SK-N-SH treated with all-trans-retinoic acid at 6 μM for 48 hours (cell line): ENCODE measurements around the gene EBP.

ENCODE experiments used
- ATAC-seq: fragments of 200-7000 bp; cut with Tn5 transposase; 3 replicates; pipeline ENCODE4 v1.9.1; 2020; ENCODE audit warnings: mild to moderate bottlenecking, moderate library complexity
- ARNTL ChIP-seq: fragments of 450-650 bp; formaldehyde crosslinking; IDR thresholded peaks from 2 replicates; pipeline ENCODE4 v1.5.0; 2020; ENCODE audit warnings: low read depth, mild to moderate bottlenecking, moderate library complexity, borderline replicate concordance
- BACH2 ChIP-seq: fragments of 250-450 bp; sonication (Bioruptor Pico); IDR thresholded peaks from 2 replicates; pipeline ENCODE4 v1.9.0; 2021; ENCODE audit warnings: mild to moderate bottlenecking, borderline replicate concordance
- CSDC2 ChIP-seq: fragments of 250-450 bp; sonication (Bioruptor Pico); IDR thresholded peaks from 2 replicates; pipeline ENCODE4 v1.5.0; 2020; ENCODE audit warnings: mild to moderate bottlenecking, moderate library complexity
- GLIS3 ChIP-seq: fragments of 250-450 bp; sonication (Bioruptor Pico); IDR thresholded peaks from 2 replicates; pipeline ENCODE4 v1.5.0; 2020; ENCODE audit warnings: mild to moderate bottlenecking, moderate library complexity
- ISL1 ChIP-seq: fragments of 250-450 bp; sonication (Bioruptor Pico); IDR thresholded peaks from 2 replicates; pipeline ENCODE4 v2.1.2; 2022; ENCODE audit warnings: mild to moderate bottlenecking, moderate library complexity
- OSR1 ChIP-seq: fragments of 250-450 bp; sonication (Bioruptor Pico); IDR thresholded peaks from 2 replicates; pipeline ENCODE4 v1.8.0; 2022; ENCODE audit warnings: moderate library complexity, mild to moderate bottlenecking, inconsistent platforms
- PPARA ChIP-seq: fragments of 250-450 bp; sonication (Bioruptor Pico); IDR thresholded peaks from 2 replicates; pipeline ENCODE4 v1.5.0; 2020; ENCODE audit warnings: mild to moderate bottlenecking, borderline replicate concordance
- RARB ChIP-seq: fragments of 250-450 bp; sonication (Bioruptor Pico); IDR thresholded peaks from 2 replicates; pipeline ENCODE4 v1.8.0; 2021; ENCODE audit warnings: mild to moderate bottlenecking, moderate library complexity
- SNAI2 ChIP-seq: fragments of 250-450 bp; sonication (Bioruptor Pico); IDR thresholded peaks from 2 replicates; pipeline ENCODE4 v1.5.0; 2020; ENCODE audit warnings: mild to moderate bottlenecking, moderate library complexity
- TCF4 ChIP-seq: fragments of 250-450 bp; sonication (Bioruptor Pico); IDR thresholded peaks from 2 replicates; pipeline ENCODE4 v1.8.0; 2021; ENCODE audit warnings: mild to moderate bottlenecking, moderate library complexity, borderline replicate concordance
- TOX ChIP-seq: fragments of 250-450 bp; sonication (Bioruptor Pico); IDR thresholded peaks from 2 replicates; pipeline ENCODE4 v1.8.0; 2021; ENCODE audit warnings: mild to moderate bottlenecking, moderate library complexity, borderline replicate concordance
- ZC3H10 ChIP-seq: fragments of 250-450 bp; sonication (Bioruptor Pico); IDR thresholded peaks from 2 replicates; pipeline ENCODE4 v1.5.1; 2021; ENCODE audit warnings: mild to moderate bottlenecking, moderate library complexity
- ZFP3 ChIP-seq: fragments of 250-450 bp; sonication (Bioruptor Pico); IDR thresholded peaks from 2 replicates; pipeline ENCODE4 v1.5.0; 2020; ENCODE audit warnings: mild to moderate bottlenecking, moderate library complexity
- ZNF565 ChIP-seq: fragments of 450-650 bp; formaldehyde crosslinking; conservative IDR thresholded peaks from 2 replicates; pipeline ENCODE4 v1.5.0; 2020; ENCODE audit warnings: low read depth, mild to moderate bottlenecking, moderate library complexity
- ZNF8 ChIP-seq: fragments of 450-650 bp; formaldehyde crosslinking; IDR thresholded peaks from 2 replicates; pipeline ENCODE4 v1.5.0; 2020; ENCODE audit warnings: mild to moderate bottlenecking, moderate library complexity
- TF ChIP-seq, protein P1 (sequence below): fragments of 250-450 bp; sonication (Bioruptor Pico); IDR thresholded peaks from 2 replicates; pipeline ENCODE4 v1.8.0; 2021; ENCODE audit warnings: low read depth, mild to moderate bottlenecking, moderate library complexity, borderline replicate concordance
- TF ChIP-seq, protein P2 (sequence below): fragments of 250-450 bp; sonication (Bioruptor Pico); IDR thresholded peaks from 2 replicates; pipeline ENCODE4 v1.5.0; 2020; ENCODE audit warnings: mild to moderate bottlenecking, moderate library complexity
- TF ChIP-seq, protein P3 (sequence below): fragments of 250-450 bp; sonication (Bioruptor Pico); IDR thresholded peaks from 2 replicates; pipeline ENCODE4 v1.8.0; 2020; ENCODE audit warnings: mild to moderate bottlenecking, moderate library complexity, borderline replicate concordance
- TF ChIP-seq, protein P4 (sequence below): fragments of 250-450 bp; sonication (Bioruptor Pico); IDR thresholded peaks from 2 replicates; pipeline ENCODE4 v1.5.1; 2020; ENCODE audit warnings: low read depth, mild to moderate bottlenecking, moderate library complexity

Gene EBP

DNA sequence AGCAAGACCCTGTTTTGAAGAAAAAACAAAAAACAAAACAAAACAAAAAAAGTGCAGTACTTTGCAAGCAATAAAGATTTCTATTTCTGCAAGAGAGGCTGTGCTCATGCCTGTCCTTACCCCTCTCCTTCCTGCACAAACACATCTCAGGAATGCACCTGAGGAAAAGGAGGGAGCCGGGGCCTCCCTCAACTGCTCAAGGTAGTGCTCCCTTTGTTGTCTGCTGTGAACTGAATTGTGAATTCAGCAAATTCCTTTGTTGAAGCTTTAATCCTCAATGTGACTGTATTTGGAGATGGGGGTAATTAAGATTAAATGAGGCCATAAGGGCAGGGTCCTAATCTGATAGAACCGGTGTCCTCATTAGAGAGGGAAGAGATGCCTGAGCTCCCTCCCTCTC is 31.7 kb upstream of the EBP start:
- ATAC-seq = no peak
- TF ChIP-seq ZFP3 (CRISPR knock-in tag) = no peak
- TF ChIP-seq ZC3H10 (CRISPR knock-in tag) = no peak
- no peak for TF ChIP-seq GLIS3 (CRISPR knock-in tag)
- no peak for TF ChIP-seq OSR1
- TF ChIP-seq ARNTL (CRISPR knock-in tag) = no peak
- no peak for TF ChIP-seq ZNF565 (CRISPR knock-in tag)
- no peak for TF ChIP-seq CSDC2
- no peak for TF ChIP-seq ISL1 (CRISPR knock-in tag)
- TF ChIP-seq, protein P1, sequence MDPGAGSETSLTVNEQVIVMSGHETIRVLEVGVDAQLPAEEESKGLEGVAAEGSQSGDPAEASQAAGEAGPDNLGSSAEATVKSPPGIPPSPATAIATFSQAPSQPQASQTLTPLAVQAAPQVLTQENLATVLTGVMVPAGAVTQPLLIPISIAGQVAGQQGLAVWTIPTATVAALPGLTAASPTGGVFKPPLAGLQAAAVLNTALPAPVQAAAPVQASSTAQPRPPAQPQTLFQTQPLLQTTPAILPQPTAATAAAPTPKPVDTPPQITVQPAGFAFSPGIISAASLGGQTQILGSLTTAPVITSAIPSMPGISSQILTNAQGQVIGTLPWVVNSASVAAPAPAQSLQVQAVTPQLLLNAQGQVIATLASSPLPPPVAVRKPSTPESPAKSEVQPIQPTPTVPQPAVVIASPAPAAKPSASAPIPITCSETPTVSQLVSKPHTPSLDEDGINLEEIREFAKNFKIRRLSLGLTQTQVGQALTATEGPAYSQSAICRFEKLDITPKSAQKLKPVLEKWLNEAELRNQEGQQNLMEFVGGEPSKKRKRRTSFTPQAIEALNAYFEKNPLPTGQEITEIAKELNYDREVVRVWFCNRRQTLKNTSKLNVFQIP (CRISPR knock-in tag) = no peak
- no peak for TF ChIP-seq ZNF8 (CRISPR knock-in tag)
- TF ChIP-seq, protein P2, sequence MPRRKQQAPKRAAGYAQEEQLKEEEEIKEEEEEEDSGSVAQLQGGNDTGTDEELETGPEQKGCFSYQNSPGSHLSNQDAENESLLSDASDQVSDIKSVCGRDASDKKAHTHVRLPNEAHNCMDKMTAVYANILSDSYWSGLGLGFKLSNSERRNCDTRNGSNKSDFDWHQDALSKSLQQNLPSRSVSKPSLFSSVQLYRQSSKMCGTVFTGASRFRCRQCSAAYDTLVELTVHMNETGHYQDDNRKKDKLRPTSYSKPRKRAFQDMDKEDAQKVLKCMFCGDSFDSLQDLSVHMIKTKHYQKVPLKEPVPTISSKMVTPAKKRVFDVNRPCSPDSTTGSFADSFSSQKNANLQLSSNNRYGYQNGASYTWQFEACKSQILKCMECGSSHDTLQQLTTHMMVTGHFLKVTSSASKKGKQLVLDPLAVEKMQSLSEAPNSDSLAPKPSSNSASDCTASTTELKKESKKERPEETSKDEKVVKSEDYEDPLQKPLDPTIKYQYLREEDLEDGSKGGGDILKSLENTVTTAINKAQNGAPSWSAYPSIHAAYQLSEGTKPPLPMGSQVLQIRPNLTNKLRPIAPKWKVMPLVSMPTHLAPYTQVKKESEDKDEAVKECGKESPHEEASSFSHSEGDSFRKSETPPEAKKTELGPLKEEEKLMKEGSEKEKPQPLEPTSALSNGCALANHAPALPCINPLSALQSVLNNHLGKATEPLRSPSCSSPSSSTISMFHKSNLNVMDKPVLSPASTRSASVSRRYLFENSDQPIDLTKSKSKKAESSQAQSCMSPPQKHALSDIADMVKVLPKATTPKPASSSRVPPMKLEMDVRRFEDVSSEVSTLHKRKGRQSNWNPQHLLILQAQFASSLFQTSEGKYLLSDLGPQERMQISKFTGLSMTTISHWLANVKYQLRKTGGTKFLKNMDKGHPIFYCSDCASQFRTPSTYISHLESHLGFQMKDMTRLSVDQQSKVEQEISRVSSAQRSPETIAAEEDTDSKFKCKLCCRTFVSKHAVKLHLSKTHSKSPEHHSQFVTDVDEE (CRISPR knock-in tag) = no peak
- TF ChIP-seq PPARA (CRISPR knock-in tag) = no peak
- TF ChIP-seq, protein P3, sequence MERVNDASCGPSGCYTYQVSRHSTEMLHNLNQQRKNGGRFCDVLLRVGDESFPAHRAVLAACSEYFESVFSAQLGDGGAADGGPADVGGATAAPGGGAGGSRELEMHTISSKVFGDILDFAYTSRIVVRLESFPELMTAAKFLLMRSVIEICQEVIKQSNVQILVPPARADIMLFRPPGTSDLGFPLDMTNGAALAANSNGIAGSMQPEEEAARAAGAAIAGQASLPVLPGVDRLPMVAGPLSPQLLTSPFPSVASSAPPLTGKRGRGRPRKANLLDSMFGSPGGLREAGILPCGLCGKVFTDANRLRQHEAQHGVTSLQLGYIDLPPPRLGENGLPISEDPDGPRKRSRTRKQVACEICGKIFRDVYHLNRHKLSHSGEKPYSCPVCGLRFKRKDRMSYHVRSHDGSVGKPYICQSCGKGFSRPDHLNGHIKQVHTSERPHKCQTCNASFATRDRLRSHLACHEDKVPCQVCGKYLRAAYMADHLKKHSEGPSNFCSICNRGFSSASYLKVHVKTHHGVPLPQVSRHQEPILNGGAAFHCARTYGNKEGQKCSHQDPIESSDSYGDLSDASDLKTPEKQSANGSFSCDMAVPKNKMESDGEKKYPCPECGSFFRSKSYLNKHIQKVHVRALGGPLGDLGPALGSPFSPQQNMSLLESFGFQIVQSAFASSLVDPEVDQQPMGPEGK (CRISPR knock-in tag) = no peak
- TF ChIP-seq, protein P4, sequence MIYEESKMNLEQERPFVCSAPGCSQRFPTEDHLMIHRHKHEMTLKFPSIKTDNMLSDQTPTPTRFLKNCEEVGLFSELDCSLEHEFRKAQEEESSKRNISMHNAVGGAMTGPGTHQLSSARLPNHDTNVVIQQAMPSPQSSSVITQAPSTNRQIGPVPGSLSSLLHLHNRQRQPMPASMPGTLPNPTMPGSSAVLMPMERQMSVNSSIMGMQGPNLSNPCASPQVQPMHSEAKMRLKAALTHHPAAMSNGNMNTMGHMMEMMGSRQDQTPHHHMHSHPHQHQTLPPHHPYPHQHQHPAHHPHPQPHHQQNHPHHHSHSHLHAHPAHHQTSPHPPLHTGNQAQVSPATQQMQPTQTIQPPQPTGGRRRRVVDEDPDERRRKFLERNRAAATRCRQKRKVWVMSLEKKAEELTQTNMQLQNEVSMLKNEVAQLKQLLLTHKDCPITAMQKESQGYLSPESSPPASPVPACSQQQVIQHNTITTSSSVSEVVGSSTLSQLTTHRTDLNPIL = no peak

DNA sequence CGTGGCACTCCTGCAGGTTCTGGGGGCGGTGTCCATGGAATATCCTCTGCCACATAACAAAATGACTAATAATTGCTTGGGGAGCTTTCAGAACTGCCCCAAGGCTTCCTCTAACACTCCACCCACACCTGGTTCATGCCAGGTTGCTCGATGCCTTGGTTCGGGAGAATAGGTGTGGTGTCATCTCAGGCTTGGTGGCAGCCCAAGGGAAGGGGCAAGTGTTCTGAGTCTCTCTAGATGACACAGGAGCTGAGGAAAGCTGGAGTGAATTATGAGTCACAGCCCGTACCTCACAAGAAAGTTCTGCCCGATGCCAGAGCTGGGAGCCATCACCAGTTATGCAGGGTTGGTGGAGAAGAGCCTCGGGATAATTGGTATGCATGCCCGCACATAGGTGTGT is 30.9 kb upstream of the EBP start:
- TF ChIP-seq CSDC2 (no peak), ZFP3 (CRISPR knock-in tag) (no peak), ARNTL (CRISPR knock-in tag) (no peak), TCF4 (CRISPR knock-in tag) (no peak), PPARA (CRISPR knock-in tag) (no peak), RARB (CRISPR knock-in tag) (no peak), OSR1 (no peak), SNAI2 (no peak)
- TF ChIP-seq, protein P3 (CRISPR knock-in tag) = no peak
- TF ChIP-seq, protein P4 = no peak
- ATAC-seq = 0 out of 3 replicates have a peak, but pooled peaks have one; percentile 13

DNA sequence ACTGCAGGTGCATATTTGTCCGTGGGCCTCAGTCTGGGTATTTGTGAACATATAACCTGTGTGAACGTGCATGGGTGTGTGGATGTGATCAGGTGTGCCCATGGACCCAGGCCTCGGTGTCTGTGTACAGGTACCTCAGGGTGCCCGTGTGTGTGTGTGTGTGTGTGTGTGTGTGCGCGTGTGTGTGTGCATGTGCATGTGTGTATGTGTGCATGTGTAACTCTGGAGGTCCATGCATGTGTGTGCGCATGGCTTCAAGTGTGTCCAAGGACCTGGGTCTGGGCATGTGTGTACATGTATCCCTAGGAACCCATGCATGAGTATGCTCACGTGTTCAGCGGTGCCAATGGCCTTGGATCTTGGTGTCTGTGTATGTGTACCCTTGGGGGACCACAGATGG is 29.8 kb upstream of the EBP start:
- no peak for ATAC-seq
- no peak for TF ChIP-seq BACH2
- TF ChIP-seq RARB (CRISPR knock-in tag) = no peak
- TF ChIP-seq, protein P4 = no peak
- no peak for TF ChIP-seq ZC3H10 (CRISPR knock-in tag)
- TF ChIP-seq, protein P2 (CRISPR knock-in tag) = no peak
- no peak for TF ChIP-seq TOX (CRISPR knock-in tag)
- no peak for TF ChIP-seq ARNTL (CRISPR knock-in tag)
- TF ChIP-seq ZFP3 (CRISPR knock-in tag) = no peak
